ENCODE results near the gene PLEKHG1.

Gene PLEKHG1

GRCh38 chr6:150633486-150633834 lies 33.8 kb downstream of the PLEKHG1 start:
- peaks cover 95% of the 10 kb centered on the region for H3K4me1 ChIP-seq (ENCODE audit: control insufficient read depth, low read length)
- peak overlapping the region; percentile 79 for H3K4me3 ChIP-seq (ENCODE audit: low read length)
- no peak for TF ChIP-seq CTCF (IDR thresholded peaks at IDR 0.05; ENCODE audit: low read depth, low read length, poor library complexity, severe bottlenecking)
- TF ChIP-seq EZH2phosphoT487 (IDR thresholded peaks at IDR 0.05; ENCODE audit: borderline replicate concordance, low read length): no peak
- H3K4me2 ChIP-seq (ENCODE audit: low read length): peak overlapping the region; percentile 95
- H3K9me3 ChIP-seq (ENCODE audit: control insufficient read depth, insufficient read depth, low read length): no peaks in the 10 kb centered on the region
- H3K79me2 ChIP-seq (ENCODE audit: control insufficient read depth, low read length): peaks cover 92% of the 10 kb centered on the region
- H3K36me3 ChIP-seq (ENCODE audit: control insufficient read depth, low read length): peaks cover 13% of the 10 kb centered on the region
- no peaks in the 10 kb centered on the region for H3K27me3 ChIP-seq (ENCODE audit: control insufficient read depth, low read length)
- H3F3A ChIP-seq (ENCODE audit: control insufficient read depth, insufficient read depth): peaks cover 32% of the 10 kb centered on the region
- peak overlapping the region; percentile 90 for H3K27ac ChIP-seq (ENCODE audit: low read depth, low read length)
- no peaks in the 10 kb centered on the region for H4K20me1 ChIP-seq (ENCODE audit: control insufficient read depth, insufficient read depth, low read depth, low read length)
- H3K9me2 ChIP-seq (replicated peaks; ENCODE audit: control insufficient read depth, low read length): no peaks in the 10 kb centered on the region

DNA sequence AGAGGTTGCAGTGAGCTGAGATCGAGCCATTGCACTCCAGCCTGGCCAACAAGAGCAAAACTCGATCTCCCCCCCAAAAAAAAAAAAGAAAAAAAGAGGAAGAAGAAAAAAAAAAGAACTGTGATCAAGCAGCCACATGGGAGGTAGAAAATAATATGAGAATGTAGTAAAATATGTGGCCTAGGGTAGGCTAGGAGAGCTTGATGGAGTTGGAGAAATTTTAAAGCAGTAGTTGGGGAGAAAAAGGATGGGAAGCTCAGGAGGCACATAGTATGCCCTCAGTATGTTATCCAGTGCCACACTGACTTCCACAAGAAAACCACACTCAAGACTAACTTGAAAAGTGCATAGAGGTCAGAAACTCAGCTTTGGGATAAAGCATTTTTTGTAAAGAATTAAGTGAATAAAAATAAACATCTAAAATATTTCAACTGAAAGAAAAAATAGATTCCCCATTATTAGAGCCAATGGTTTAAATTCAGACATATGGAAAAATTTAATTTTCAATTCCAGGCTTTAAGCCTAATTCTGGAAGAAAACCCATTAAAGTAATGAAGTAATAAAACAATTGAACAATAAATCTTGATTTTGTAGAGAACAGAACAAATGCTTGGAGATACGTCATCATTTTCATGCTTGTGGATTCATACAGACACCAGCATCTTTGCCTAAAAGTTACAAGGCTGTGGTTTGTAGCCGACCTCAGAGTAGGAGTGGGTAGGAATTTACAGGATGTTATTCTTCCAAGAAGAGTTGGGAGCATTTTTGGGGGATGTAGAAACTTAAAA lies 34.7 kb downstream of the PLEKHG1 start:
- Histone ChIP-seq H3K27ac (ENCODE audit: low read depth, low read length) (peak overlapping the region; percentile 90), H3K9me2 (replicated peaks; ENCODE audit: control insufficient read depth, low read length) (no peaks in the 10 kb centered on the region), H4K20me1 (ENCODE audit: control insufficient read depth, insufficient read depth, low read depth, low read length) (no peaks in the 10 kb centered on the region), H3K79me2 (ENCODE audit: control insufficient read depth, low read length) (peaks cover 92% of the 10 kb centered on the region), H3K4me2 (ENCODE audit: low read length) (peak overlapping the region; percentile 95), H3K27me3 (ENCODE audit: control insufficient read depth, low read length) (no peaks in the 10 kb centered on the region), H3K36me3 (ENCODE audit: control insufficient read depth, low read length) (peaks cover 18% of the 10 kb centered on the region), H3K4me3 (ENCODE audit: low read length) (peak overlapping the region; percentile 79), H3F3A (ENCODE audit: control insufficient read depth, insufficient read depth) (peaks cover 29% of the 10 kb centered on the region), H3K4me1 (ENCODE audit: control insufficient read depth, low read length) (peaks cover 95% of the 10 kb centered on the region), H3K9me3 (ENCODE audit: control insufficient read depth, insufficient read depth, low read length) (no peaks in the 10 kb centered on the region)
- TF ChIP-seq CTCF (IDR thresholded peaks at IDR 0.05; ENCODE audit: low read depth, low read length, poor library complexity, severe bottlenecking) (no peak), EZH2phosphoT487 (IDR thresholded peaks at IDR 0.05; ENCODE audit: borderline replicate concordance, low read length) (no peak)

DNA sequence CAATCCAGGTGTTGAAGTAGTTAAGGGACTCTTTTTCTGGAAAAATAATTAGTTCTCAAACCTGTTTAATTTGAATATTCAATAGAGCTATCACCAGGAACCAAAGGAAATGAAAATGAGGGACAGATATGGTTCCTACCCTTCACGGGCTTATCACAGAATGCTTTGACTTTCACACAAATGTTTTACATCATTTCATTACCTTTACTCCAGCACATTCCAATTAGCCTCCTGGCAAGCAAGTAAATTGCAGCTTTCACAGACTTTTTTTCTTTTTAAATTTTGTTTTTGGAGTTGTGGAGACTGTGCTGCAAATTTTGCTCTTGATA lies 35.2 kb downstream of the PLEKHG1 start:
- H3K4me3 ChIP-seq (ENCODE audit: low read length): peak overlapping the region; percentile 79
- peaks cover 29% of the 10 kb centered on the region for H3F3A ChIP-seq (ENCODE audit: control insufficient read depth, insufficient read depth)
- H3K27me3 ChIP-seq (ENCODE audit: control insufficient read depth, low read length): no peaks in the 10 kb centered on the region
- peaks cover 94% of the 10 kb centered on the region for H3K79me2 ChIP-seq (ENCODE audit: control insufficient read depth, low read length)
- H3K9me2 ChIP-seq (replicated peaks; ENCODE audit: control insufficient read depth, low read length): no peaks in the 10 kb centered on the region
- H3K9me3 ChIP-seq (ENCODE audit: control insufficient read depth, insufficient read depth, low read length): no peaks in the 10 kb centered on the region
- H3K36me3 ChIP-seq (ENCODE audit: control insufficient read depth, low read length): peaks cover 23% of the 10 kb centered on the region
- H4K20me1 ChIP-seq (ENCODE audit: control insufficient read depth, insufficient read depth, low read depth, low read length): no peaks in the 10 kb centered on the region
- no peak for TF ChIP-seq EZH2phosphoT487 (IDR thresholded peaks at IDR 0.05; ENCODE audit: borderline replicate concordance, low read length)
- TF ChIP-seq CTCF (IDR thresholded peaks at IDR 0.05; ENCODE audit: low read depth, low read length, poor library complexity, severe bottlenecking): no peak
- H3K4me2 ChIP-seq (ENCODE audit: low read length): peak overlapping the region; percentile 95
- peak overlapping the region; percentile 90 for H3K27ac ChIP-seq (ENCODE audit: low read depth, low read length)
- H3K4me1 ChIP-seq (ENCODE audit: control insufficient read depth, low read length): peaks cover 100% of the 10 kb centered on the region
